GM23248 (cell line): ENCODE results near the gene SFXN2. TPM values are rescaled to one million over a fixed set of nuclear protein-coding genes. Genes with fewer than 3 reads are reported as not detected.

Source experiments
- DNase-seq: peaks from one replicate; pipeline ENCODE4 v3.0.0-alpha.2; 2015
- H2AFZ ChIP-seq: fragments of 200-600 bp; sonication (generic); 2 replicates; pipeline ENCODE4 v1.6.1; 2016; ENCODE audit warnings: antibody characterized with exemption
- H3F3A ChIP-seq: fragments of 200-600 bp; sonication (generic); 2 replicates; pipeline ENCODE4 v1.6.1; 2016; ENCODE audit warnings: mild to moderate bottlenecking, antibody characterized with exemption, mixed run types; ENCODE audit not compliant: insufficient read depth
- H3K27ac ChIP-seq: fragments of 200-600 bp; sonication (generic); 2 replicates; pipeline ENCODE4 v1.5.1; 2016; ENCODE audit warnings: mild to moderate bottlenecking
- H3K27me3 ChIP-seq: fragments of 200-600 bp; sonication (generic); replicated peaks from 2 replicates; pipeline ENCODE4 v1.6.1; 2016; ENCODE audit warnings: mild to moderate bottlenecking; ENCODE audit not compliant: insufficient read depth
- H3K36me3 ChIP-seq: fragments of 200-600 bp; sonication (generic); 2 replicates; pipeline ENCODE4 v1.6.1; 2016; ENCODE audit warnings: low read depth, mild to moderate bottlenecking
- H3K4me1 ChIP-seq: fragments of 200-600 bp; sonication (generic); 2 replicates; pipeline ENCODE4 v1.6.1; 2016; ENCODE audit warnings: mild to moderate bottlenecking; ENCODE audit not compliant: insufficient read depth
- H3K4me2 ChIP-seq: fragments of 200-600 bp; sonication (generic); one replicate; pipeline ENCODE4 v1.6.1; 2016; ENCODE audit warnings: mild to moderate bottlenecking; ENCODE audit not compliant: unreplicated experiment
- H3K4me3 ChIP-seq: fragments of 200-600 bp; sonication (generic); 2 replicates; pipeline ENCODE4 v1.5.1; 2016; ENCODE audit warnings: mild to moderate bottlenecking
- H3K79me2 ChIP-seq: fragments of 200-600 bp; sonication (generic); 2 replicates; pipeline ENCODE4 v1.6.1; 2016; ENCODE audit warnings: mild to moderate bottlenecking; ENCODE audit not compliant: insufficient read depth
- H3K9ac ChIP-seq: fragments of 200-600 bp; sonication (generic); 2 replicates; pipeline ENCODE4 v1.6.1; 2016; ENCODE audit warnings: mild to moderate bottlenecking
- H3K9me2 ChIP-seq: fragments of 200-600 bp; sonication (generic); 2 replicates; pipeline ENCODE4 v1.6.1; 2016; ENCODE audit warnings: mixed run types, mild to moderate bottlenecking, moderate library complexity; ENCODE audit not compliant: insufficient read depth
- H3K9me3 ChIP-seq: fragments of 200-600 bp; sonication (generic); one replicate; pipeline ENCODE4 v1.6.1; 2017; ENCODE audit warnings: low read depth
- H4K20me1 ChIP-seq: fragments of 200-600 bp; sonication (generic); 2 replicates; pipeline ENCODE4 v1.6.0; 2016; ENCODE audit not compliant: insufficient read depth
- EZH2 ChIP-seq: fragments of 200-600 bp; sonication (generic); IDR thresholded peaks from 2 replicates; pipeline ENCODE4 v1.6.1; 2018; ENCODE audit warnings: antibody characterized with exemption, mild to moderate bottlenecking; ENCODE audit not compliant: insufficient read depth, poor library complexity, severe bottlenecking
- EZH2phosphoT487 ChIP-seq: fragments of 200-600 bp; sonication (generic); IDR thresholded peaks from 2 replicates; pipeline ENCODE4 v1.6.1; 2018; ENCODE audit warnings: antibody characterized with exemption, moderate library complexity, mild to moderate bottlenecking, low read depth; ENCODE audit not compliant: insufficient read depth
- WGBS, 2 experiments: methylation state at CpG; one replicate each; pipeline ENCODE4 v1.1.6; 2015 to 2017; ENCODE audit warnings: low lambda C conversion rate in 2 of 2, low coverage in 1 of 2; ENCODE audit errors: missing lambda C conversion rate in 2 of 2; 5-methylcytosine and 5-hydroxymethylcytosine counted together
- in situ Hi-C: fragments of 300-500 bp; cut with MboI; formaldehyde crosslinking; loops from 2 replicates; pipeline ENCODE4 v1.15.0; 2020
- polyA plus RNA-seq: library from polyadenylated mRNA; unstranded; fragments of >200 nt; fragmentation: Nextera tagmentation; extraction: Ambion mirVana; gene quantifications from 2 replicates; pipeline ENCODE4 v1.2.1, GENCODE V29; 2016
- total RNA-seq: library from RNA; depleted of rRNA; stranded (reverse); fragments of >200 nt; shearing (Covaris generic); gene quantifications from 2 replicates; pipeline ENCODE4 v1.2.3, GENCODE V29; 2014

The SFXN2 gene
- total and polyA plus RNA-seq, 2 experiments from 2014 or later = 1.1 to 1.7 TPM

DNA sequence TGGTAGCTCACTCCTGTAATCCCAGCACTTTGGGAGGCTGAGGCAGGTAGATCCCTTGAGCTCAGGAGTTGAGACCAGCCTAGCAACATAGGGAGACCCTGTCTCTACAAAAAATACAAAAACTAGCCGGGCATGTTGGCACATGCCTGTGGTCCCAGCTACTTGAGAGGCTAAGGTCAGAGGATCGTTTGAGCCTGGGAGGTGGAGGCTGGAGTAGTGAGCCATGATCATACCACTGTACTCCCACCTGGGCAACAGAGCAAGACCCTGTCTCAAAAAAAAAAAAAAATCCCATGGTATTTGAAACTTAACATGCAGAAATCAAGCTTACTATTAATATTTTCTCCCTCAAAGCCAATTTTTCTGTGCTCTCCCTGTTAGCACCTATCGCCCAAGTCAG is 5.9 kb downstream of the SFXN2 start:
- H3K9me2 ChIP-seq = no peaks in the 10 kb centered on the region
- no peak for DNase-seq
- no peak overlapping the region for H3K4me2 ChIP-seq
- no peaks in the 10 kb centered on the region for H4K20me1 ChIP-seq
- H2AFZ ChIP-seq = no peak overlapping the region
- no peak overlapping the region for H3K9ac ChIP-seq
- no peak overlapping the region for H3K27ac ChIP-seq
- H3K4me3 ChIP-seq = no peak overlapping the region
- 73 to 87% methylated on average over 3 of the region's 3 CpGs for WGBS, 2 experiments
- no peaks in the 10 kb centered on the region for H3K79me2 ChIP-seq
- H3K36me3 ChIP-seq = no peaks in the 10 kb centered on the region
- TF ChIP-seq EZH2 = no peak
- TF ChIP-seq EZH2phosphoT487 = no peak
- no peaks in the 10 kb centered on the region for H3K9me3 ChIP-seq
- no peaks in the 10 kb centered on the region for H3F3A ChIP-seq
- H3K27me3 ChIP-seq = no peaks in the 10 kb centered on the region
- in situ Hi-C loops = no loop called here
- H3K4me1 ChIP-seq = no peaks in the 10 kb centered on the region

DNA sequence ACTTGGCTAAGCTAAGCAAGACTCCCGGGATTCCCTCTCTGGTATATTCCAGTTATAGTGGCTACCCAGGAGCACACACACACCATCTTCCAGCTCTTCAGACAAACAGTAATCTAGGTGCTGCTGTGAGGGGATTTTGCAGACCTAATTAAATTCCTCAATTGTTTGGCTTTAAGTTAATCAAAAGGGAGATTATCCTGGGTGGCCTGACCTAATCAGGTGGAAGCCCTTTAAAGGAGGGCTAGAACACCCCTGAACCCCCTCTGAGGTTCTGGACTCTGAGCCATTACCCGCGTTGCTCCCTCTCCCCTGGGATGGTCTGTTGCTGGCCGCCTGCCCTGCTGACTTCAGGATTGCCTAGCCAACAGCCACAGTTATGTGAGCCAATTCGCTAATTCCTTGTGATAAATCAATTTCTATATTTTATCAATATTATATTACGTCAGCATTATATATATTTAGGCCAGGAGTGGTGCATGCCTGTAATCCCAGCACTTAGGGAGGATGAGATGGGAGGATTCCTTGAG is 6.4 kb downstream of the SFXN2 start:
- in situ Hi-C loops = no loop called here
- TF ChIP-seq EZH2phosphoT487 (no peak), EZH2 (no peak)
- Histone ChIP-seq H3F3A (no peaks in the 10 kb centered on the region), H3K36me3 (no peaks in the 10 kb centered on the region), H3K9me3 (no peaks in the 10 kb centered on the region), H2AFZ (no peak overlapping the region), H3K4me1 (no peaks in the 10 kb centered on the region), H3K4me3 (no peak overlapping the region), H3K9me2 (no peaks in the 10 kb centered on the region), H3K27ac (no peak overlapping the region), H4K20me1 (no peaks in the 10 kb centered on the region), H3K27me3 (no peaks in the 10 kb centered on the region), H3K79me2 (no peaks in the 10 kb centered on the region), H3K9ac (no peak overlapping the region), H3K4me2 (no peak overlapping the region)
- 71 to 75% methylated on average over 6 of the region's 6 CpGs for WGBS, 2 experiments
- DNase-seq = no peak

DNA sequence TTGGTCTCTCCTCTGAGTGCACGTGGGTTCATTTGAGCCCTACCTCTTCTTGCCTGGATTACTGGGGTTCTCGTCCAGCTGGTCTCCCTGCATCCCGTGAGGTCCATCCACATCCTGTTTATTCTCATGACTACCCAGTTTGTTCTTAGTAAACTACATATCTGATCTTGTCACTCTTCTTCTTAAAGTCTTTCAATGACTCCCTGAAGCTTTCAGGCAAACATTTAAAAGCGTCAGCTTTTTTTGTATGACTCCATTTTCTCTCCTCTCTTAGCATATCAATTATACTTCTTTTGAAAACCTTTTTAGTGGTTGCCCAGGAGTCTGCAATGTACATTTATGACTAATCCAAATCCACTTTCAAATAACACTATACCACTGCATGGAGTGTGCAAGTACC is 7.5 kb downstream of the SFXN2 start:
- Histone ChIP-seq H3K4me3 (no peak overlapping the region), H3K9me2 (no peaks in the 10 kb centered on the region), H3K4me2 (no peak overlapping the region), H3F3A (no peaks in the 10 kb centered on the region), H3K27me3 (no peaks in the 10 kb centered on the region), H3K36me3 (no peaks in the 10 kb centered on the region), H3K4me1 (0 out of 2 replicates have a peak, but pooled peaks cover 4% of the 10 kb centered on the region), H3K9me3 (no peaks in the 10 kb centered on the region), H2AFZ (no peak overlapping the region), H3K79me2 (no peaks in the 10 kb centered on the region), H3K27ac (no peak overlapping the region), H4K20me1 (no peaks in the 10 kb centered on the region), H3K9ac (no peak overlapping the region)
- 77 to 78% methylated on average over 4 of the region's 4 CpGs for WGBS, 2 experiments
- TF ChIP-seq EZH2 = no peak
- TF ChIP-seq EZH2phosphoT487 = no peak
- no peak for DNase-seq
- in situ Hi-C loops = no loop called here

DNA sequence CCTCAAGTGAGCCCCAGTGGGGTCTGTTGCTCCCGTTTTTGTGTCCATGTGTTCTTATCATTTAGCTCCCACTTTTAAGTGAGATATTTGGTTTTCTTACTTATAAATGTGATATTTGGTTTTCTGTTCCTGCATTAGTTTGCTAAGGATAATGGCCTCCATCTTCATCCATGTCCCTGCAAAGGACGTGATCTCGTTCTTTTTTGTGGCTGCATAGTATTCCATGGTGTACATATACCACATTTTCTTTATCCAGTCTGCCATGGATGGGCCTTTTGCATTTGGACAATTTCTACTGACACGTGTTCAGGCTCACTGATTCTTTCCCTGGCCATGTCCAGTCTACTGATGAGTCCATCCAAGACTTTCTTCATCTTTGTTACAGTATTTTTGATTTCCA is 9.6 kb downstream of the SFXN2 start:
- H3K4me2 ChIP-seq = no peak overlapping the region
- H3K79me2 ChIP-seq = no peaks in the 10 kb centered on the region
- no peaks in the 10 kb centered on the region for H3K27me3 ChIP-seq
- 92 to 93% methylated on average over 4 of the region's 4 CpGs for WGBS, 2 experiments
- H3K36me3 ChIP-seq = no peaks in the 10 kb centered on the region
- no peaks in the 10 kb centered on the region for H3F3A ChIP-seq
- TF ChIP-seq EZH2 = no peak
- TF ChIP-seq EZH2phosphoT487 = no peak
- no peak overlapping the region for H3K9ac ChIP-seq
- no peak overlapping the region for H3K27ac ChIP-seq
- H3K9me3 ChIP-seq = no peaks in the 10 kb centered on the region
- no peak for DNase-seq
- no peaks in the 10 kb centered on the region for H4K20me1 ChIP-seq
- 0 out of 2 replicates have a peak, but pooled peaks cover 4% of the 10 kb centered on the region for H3K4me1 ChIP-seq
- H3K9me2 ChIP-seq = no peaks in the 10 kb centered on the region
- H2AFZ ChIP-seq = no peak overlapping the region
- in situ Hi-C loops = no loop called here
- no peak overlapping the region for H3K4me3 ChIP-seq
